ENCODE measurements around the gene DUSP6.

DNA sequence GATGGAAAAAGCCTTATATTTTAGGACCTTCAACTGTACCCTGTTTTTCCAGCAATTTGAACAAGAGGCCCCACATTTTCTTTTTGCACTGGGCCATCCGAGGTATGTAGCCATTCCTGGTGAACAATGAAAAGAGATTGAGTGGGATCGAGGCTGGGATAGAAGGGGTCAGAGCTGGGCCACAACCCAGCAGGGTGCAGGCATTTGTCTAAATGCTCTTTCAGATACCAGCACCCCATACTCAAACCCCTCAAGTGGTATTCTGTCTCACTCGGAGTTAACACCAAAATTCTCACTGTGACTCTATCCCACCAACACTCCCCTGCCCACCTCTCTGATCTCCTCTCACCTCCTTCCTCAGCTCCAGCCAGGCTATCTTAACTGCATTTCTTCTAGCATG, 26.8 kb downstream of the DUSP6 start:
- TF ChIP-seq EZH2phosphoT487 (IDR thresholded peaks at IDR 0.05; ENCODE audit: insufficient read depth, low read depth) (no peak), EZH2 (IDR thresholded peaks at IDR 0.05; ENCODE audit: insufficient read depth, poor library complexity, severe bottlenecking) (no peak)
